GM12872 (cell line): Measurements from ENCODE around the gene TRIP6.

Experiments
- CTCF ChIP-seq: IDR thresholded peaks from 3 replicates; pipeline ENCODE4 v1.5.1; 2011; ENCODE audit warnings: low read depth, mild to moderate bottlenecking, low read length, moderate library complexity; ENCODE audit not compliant: insufficient read depth

TRIP6 gene

GRCh38 chr7:100880645-100881044 lies 13.5 kb downstream of the TRIP6 start:
- TF ChIP-seq CTCF, result no peak

- no peak for TF ChIP-seq CTCF
These were observed 13.9 kb downstream of the TRIP6 start for GRCh38 chr7:100881136-100881535.

- no peak for TF ChIP-seq CTCF
These were observed 15.0 kb downstream of the TRIP6 start for GRCh38 chr7:100882201-100882600.

GRCh38 chr7:100882785-100883526 lies 15.8 kb downstream of the TRIP6 start:
- no peak for TF ChIP-seq CTCF

GRCh38 chr7:100884736-100885439 lies 17.7 kb downstream of the TRIP6 start:
- no peak for TF ChIP-seq CTCF

GRCh38 chr7:100885440-100886141 lies 18.4 kb downstream of the TRIP6 start:
- no peak for TF ChIP-seq CTCF
